ENCODE results near the gene APBB2.
"Not testable (repeated sequence)": the region's sequence is repeated elsewhere in the genome, so short reads cannot be mapped to it uniquely, and the experiment has no call there.

Gene APBB2

DNA sequence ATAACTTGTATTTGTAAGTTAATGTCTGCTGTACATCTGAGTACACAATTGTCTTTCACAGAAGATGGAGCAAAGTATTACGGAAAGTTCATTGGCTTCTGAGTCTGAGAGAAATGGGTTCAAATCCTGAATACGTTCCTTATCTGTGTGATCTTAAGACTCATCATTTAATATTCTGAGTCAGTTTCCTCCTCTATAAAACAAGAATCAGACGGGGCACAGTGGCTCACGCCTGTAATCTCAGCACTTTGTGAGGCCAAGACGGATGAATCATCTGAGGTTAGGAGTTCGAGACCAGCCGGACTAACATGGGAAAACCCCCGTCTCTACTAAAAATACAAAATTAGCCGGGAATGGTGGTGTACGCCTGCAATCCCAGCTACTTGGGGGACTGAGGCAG lies 57.8 kb downstream of the APBB2 start:
- no peak for DNase-seq (ENCODE audit: low spot score)

DNA sequence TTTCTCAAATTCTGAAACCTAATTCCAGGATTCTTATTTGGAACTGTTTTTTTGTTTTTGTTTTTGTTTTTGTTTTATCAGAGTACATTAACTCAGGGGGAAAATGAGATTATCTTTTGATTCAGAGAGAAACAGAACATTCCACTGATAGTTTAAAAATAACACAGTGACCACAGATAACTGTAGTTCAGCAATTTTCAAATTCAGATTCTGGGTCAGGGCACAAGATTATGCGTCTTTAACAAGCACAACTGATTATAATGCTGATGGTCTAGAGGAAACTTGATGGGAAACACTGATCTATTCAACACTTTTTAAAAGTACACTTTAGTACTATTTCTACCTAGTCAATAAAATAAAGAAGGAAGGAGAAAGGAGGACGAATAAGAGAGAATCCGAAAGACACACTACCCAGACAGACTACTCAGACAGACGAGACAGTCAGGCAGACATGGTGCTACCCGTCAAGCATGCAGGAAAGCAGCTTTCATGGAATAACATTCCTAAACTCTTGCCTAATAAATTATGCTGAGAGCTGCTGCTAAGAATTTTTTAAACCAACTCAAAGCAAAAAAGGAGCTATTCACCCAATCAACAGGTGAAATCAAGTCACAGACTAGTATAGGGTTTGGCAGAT lies 59.0 kb downstream of the APBB2 start:
- no peak for DNase-seq (ENCODE audit: low spot score)

DNA sequence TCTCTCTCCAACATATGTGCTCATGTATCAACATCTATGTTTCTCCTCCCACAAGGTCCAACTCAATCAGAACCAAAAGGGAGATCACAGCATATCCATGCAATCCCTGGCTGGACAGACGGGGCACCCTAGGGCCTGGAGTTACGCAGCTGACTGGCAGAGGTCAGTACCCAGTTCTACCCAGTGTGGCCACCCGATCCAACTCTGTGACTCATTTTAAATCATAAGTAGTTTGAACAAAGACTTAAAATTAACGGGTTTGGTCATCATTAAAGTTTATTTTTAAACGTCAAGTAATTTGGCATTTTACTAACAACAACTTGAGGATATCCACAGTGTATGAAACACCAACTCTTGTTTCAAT lies 59.5 kb downstream of the APBB2 start:
- DNase-seq (ENCODE audit: low spot score): no peak

DNA sequence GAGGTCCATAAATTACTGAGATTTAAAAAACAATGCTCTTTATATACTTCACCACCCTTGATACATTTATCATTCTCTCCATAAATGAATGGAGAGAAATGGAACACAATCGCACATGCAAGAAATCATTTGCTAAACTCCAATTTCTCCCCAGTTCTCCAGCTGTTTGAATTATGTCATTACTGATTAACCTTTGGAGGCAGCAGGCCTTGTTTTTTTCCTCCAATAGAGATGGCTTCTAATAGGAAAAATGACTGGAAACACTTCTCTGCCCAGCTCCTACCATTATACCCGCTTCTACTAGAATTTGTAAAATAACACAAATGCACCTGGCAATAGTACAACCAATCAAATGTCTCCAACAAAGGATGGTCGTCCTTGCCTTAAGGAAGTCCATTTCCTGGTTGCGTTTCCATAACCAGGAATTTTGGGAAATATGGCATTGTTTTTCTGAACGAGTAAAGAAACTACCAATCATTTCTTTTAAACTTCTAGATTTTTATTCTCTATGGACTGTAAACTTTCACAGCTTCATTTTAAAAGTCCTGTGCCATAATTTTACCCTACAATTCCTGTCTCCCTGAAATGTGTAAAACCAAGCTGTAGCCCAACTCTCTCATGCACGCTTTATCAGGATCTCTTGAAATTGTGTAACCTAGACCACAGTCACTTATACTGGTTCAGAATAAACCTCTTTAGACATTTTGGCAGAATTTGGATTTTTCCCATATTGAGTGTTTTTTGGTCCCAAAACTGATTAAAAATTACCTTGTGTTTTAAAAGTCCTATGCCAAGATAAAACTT lies 60.1 kb downstream of the APBB2 start:
- DNase-seq (ENCODE audit: low spot score): no peak

DNA sequence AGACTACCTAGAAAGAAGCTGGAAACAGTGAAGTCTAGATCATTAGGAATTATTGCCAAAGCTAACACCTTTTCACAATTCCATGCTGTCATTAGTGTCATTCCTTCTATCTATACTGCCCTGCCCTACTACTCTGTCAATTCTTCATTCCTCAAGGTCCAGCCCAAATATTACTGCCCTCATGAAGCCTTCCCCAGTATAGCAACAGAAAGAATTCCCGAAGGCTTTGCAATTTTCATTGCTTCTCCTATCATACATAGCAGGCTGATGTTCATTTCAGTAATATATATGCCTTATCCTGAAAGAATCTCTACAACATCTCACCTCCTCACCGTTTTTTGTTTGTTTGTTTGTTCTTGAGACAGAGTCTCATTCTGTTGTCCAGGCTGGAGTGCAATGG lies 63.9 kb downstream of the APBB2 start:
- DNase-seq (ENCODE audit: low spot score): no peak

DNA sequence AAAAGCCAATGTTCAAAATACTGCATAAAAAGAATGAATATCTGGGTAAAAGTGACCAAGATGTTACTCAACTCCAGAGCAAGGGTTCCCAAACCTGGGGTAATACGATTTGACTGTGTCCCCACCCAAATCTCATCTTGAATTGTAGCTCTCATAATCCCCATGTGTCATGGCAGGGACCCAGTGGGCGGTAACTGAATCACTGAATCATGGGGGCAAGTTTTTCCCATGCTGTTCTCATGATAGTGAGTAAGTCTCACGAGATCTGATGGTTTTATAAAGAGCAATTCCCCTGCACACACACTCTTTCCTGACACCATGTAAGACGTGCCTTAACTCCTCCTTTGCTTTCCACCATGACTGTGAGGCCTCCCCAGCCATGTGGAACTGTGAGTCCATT lies 64.8 kb downstream of the APBB2 start:
- DNase-seq (ENCODE audit: low spot score): not testable (repeated sequence)

DNA sequence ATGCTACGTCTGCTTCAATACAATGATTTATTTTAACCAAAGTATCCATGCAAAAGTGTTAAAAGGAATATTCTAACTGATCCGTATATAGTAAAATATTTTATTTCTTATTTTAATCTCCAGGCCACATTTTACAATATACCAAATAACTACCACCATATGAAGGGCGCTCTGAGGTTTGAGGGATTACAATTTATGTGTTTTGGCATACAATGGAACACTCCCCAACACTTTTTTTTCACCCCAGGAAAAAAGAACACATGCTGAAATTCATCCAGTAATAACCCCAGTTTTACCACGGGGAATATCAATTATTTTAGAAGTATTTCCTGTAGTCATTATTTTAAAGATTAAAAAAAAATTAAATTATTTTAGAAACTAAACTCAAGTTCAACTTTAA lies 65.4 kb downstream of the APBB2 start:
- DNase-seq (ENCODE audit: low spot score): no peak

DNA sequence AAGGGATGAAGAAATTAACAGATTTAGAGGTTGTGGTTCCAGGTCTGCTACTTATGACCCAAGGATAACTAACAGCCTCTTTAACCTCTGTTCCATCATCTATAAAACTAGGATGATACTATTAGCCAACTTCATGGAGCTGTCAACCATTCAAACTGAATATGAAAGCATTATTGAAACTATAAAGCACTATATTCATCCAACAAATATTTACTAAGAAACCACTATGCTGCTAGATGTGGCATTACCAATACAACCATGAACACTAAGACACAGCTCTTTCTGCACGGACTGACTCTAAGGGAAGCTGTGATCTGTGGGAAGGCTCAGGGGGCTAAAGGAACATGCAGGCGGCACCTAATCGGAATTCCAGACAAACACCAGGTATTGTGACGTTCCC lies 66.0 kb downstream of the APBB2 start:
- DNase-seq (ENCODE audit: low spot score): no peak

DNA sequence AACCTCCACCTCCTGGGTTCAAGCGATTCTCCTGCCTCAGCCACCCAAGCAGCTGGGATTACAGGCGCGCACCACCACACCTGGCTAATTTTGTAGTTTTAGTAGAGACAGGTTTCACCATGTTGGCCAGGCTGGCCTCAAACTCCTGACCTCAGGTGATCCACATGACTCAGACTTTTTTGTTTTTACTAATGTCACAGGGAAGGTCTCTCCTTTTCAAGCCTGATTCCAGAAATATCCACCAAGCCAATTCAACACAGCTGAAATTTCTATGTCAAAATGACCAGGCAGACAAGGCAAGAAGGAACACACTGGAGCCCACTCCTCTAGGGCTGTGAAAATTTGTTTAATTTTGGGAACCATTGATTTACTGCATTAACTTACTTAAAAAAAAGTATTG lies 66.8 kb downstream of the APBB2 start:
- DNase-seq (ENCODE audit: low spot score): not testable (repeated sequence)

DNA sequence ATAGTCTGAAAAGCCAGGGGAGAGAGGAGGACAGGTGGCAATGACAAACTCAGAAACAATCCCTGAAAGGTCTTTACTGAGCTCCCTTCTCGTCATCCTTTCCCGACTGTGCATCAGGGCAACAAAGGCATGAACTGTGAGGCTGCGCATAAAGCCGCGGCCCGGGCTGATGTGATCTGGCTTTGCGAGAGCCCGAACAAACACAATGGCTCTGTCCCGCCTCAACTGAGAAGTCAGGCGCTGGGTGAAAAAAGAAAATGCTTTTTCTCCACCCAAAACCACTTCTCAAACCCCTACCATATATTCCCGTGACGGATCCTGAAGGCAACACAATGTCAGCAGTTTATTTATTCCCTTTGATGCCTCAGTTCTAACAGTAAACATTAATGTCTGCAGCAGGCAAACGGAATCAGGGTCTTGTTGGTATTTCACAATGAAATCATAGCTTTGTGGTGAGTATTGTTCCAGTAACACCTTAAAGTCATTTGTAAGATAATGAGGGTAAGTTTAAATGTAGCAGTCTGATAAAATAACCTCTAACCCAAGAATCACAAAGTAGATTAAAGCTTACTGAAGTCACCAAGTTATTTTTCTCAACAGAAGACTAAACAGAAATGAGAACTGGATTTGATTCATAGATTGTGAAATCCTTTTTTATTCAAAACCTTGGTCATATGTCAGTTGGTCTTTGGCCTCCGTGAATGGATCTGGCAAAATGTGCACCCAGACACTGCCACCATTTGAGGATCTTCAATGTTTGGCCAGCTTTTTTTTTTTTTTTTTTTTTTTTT lies 67.4 kb downstream of the APBB2 start:
- no peak for DNase-seq (ENCODE audit: low spot score)

DNA sequence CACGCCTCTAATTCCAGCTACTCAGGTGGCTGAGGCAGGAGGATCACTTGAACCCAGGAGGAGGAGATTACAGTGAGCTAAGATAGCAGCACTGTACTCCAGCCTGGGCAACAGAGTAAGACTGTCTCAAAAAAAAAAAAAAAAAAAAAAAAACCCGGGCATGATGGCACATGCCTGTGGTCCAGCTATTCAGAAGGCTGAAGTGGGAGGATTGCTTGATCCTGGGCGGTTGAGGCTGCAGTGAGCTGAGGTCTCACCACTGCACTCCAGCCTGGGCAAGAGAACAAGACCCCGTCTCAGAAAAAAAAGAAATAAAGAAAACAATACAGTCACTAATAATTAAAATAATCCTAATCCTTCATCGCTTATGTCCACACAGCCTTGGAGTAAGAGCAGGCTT lies 68.1 kb downstream of the APBB2 start:
- no peak for DNase-seq (ENCODE audit: low spot score)

DNA sequence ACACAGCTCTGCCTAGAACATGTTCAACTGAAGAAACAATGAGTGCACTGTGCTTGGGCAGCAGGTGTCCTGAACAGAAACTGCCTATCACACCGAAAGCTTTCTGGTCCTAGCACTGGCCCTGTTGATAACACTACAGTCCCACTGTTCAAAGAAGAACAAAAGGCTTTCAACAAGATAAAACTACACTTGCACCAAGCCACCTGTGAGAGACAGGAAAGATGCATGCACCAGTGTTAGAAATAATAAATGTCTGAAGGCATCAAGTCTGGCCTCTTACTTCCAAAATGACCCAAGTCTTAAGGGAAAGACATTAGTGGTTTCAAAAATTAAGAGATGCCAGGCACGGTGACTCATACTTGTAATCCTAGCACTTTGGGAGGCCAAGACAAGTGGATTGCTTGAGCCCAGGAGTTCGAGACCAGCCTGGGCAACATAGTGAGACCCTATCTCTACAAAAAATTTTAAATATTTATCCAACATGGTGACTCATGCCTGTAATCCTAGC lies 68.7 kb downstream of the APBB2 start:
- DNase-seq (ENCODE audit: low spot score): no peak

DNA sequence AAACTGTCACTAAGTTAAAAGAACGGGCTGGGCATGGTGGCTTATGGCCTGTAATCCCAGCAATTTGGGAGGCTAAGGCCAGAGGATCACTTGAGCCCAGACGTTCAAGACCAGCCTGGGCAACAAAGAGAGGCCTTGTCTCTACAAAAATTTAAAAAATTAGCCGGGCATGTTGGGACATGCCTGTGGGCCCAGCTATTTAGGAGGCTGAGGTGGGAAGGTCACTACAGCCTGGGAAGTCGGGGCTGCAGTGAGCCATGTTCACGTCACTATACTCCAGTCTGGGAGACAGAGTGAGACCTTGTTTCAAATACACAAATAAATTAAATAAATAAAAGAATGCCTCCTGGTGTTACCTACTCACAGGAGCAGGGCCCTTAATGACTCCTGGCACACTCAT lies 69.5 kb downstream of the APBB2 start:
- DNase-seq (ENCODE audit: low spot score): no peak

DNA sequence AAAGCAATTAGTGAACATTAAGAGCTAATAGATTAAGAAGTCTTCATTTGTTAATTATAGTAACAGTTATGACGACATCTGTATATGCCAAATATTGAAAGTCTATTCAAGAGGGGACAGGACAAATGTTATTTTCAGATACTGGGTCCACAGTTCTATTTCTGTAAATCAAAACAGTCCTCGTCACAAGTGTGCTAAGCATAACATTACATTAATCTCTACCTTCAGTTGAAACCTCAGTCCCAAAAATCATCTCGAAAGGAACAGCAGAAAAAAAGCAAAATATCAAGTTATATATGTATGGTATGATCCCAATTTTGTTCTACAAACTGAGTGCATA lies 70.3 kb downstream of the APBB2 start:
- DNase-seq (ENCODE audit: low spot score): no peak

DNA sequence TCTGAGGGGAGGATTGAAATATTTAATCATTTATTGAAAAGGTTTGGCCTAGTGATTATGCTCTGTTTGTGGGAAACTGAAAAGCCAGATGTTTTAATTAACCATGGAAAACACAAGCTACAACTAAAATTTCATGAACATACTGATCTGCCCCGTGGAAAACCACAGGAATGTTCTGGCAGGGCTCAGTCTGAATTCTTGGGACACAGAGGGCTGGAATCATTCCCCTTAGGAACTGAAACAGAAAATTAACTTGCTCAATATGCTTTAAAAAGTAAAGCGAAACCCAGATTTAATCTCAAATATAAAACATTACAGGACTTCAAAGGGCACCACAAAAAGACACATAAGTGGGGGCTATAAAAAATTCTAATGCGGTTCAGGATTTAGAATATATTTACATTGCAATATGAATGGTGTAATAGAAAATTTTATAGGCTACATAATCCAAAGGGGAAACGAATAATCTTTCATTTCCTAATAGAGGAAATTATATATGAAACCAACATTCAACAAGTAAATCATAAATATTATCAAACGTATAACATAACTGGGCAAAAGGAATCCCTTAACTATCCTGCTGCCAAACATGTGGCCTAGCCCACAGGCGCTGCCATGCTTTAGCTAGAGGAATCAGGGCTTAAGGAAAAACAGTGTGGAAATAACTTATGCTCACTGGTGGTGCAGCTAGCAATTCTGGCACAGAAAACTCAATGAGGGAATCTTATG lies 70.9 kb downstream of the APBB2 start:
- no peak for DNase-seq (ENCODE audit: low spot score)

DNA sequence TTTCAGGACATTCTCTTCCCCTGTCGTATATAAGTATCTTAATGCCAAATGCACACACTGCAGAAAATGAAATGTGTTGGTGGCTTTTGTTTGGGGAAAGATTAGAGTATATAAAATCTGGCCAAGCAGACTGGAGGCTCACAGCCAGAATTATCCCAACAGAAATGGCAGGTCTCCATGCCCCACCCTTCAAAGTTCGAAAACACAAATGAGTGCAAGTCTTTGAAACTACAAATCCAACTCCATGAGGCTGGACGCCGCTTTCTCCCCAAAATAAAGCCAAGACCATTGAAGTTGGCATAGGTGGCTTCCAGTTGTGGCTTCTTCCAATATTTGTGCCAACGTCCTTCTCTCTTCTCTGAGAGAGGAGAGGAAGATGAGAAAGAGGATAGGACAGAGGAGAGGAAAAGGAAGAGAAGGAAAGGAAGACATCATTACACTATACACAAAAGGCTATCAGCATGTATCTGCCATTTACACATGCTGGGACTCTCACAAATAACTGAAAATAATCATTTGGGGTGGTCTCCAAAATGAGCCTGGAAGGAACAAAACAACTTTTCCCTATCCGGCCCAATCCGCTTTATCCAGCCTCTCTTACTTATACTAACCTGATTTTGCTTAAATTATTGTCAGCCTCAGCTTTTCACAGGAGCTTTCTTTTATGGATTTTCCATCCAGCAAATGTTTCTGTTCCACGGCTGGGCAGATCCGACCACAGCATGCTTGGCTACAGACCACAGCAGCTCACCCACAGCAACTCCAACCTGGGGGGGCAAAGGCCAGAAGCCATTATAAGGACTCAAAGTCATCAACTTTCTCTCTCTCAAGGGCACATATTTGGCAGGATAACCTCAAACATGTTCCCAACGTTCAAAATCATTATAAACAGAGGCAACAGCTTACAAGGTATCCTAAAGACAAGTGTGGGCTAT lies 71.7 kb downstream of the APBB2 start:
- DNase-seq (ENCODE audit: low spot score): no peak

DNA sequence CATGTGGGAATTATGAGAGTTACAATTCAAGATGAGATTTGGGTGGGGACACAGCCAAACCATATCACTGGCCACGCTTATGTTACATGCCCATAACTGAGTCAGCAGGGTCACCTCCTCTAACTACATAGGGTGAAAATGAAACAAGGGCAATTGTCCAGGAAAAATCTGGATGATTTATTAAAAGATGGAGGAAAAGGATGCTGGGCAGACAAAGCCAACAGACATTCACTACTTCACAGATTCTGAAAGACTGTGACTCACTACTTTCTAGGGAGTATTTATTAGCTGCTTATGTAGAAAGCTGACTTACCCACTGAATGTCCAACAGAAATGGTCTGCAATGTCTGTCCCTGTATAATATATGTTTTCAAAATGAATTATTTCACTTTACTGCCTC lies 72.4 kb downstream of the APBB2 start:
- DNase-seq (ENCODE audit: low spot score): no peak

DNA sequence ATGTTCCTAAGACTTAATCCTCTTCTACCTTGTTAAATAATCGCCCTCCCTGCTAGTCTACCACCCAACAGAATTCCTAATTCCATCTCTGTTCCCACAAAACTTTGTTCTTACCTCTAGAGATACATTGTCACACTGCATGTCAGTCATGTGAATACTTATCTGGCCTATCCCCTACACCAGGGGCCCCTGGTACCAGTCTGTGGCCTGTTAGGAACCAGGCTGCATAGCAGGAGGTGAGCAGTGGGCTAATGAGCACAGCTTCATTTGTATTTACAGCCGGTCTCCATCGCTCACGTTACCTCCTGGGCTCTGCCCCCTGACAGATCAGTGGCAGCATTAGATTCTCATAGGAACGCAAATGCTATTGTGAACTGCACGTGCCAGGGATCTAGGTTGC lies 73.9 kb downstream of the APBB2 start:
- no peak for DNase-seq (ENCODE audit: low spot score)

DNA sequence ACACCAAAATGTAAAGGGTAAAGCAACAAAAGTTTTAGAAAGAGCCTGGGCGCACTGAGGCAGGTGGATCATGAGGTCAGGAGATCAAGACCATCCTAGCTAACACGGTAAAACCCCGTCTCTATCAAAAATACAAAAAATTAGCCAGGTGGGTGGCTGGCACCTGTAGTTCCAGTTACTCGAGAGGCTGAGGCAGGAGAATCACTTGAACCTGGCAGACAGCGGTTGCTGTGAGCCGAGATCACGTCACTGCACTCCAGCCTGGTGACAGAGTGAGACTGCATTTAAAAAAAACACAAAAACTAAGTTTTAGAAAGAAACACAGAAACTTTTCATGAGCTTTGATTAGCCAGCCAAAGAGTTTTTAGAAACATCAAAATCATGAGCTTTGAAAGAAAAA lies 76.5 kb downstream of the APBB2 start:
- no peak for DNase-seq (ENCODE audit: low spot score)

DNA sequence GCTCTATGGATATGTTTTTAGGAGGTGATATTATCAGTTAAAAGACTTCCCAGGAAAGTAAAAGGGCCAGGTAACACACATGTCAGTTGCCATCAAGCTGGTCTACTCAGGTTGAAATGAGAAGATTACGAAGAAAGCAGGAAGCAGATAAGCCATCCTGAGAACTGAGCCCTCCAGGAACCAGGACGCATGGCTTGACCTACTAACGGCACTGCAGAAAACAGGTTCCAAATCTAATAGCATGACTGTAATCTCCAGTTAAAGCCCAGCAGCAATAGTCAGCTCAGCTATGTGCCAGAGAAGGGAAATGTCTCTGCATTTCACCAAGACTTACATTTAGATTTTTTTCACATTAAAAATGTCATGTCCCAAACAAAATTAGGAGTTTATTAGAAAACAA lies 77.9 kb downstream of the APBB2 start:
- no peak for DNase-seq (ENCODE audit: low spot score)

DNA sequence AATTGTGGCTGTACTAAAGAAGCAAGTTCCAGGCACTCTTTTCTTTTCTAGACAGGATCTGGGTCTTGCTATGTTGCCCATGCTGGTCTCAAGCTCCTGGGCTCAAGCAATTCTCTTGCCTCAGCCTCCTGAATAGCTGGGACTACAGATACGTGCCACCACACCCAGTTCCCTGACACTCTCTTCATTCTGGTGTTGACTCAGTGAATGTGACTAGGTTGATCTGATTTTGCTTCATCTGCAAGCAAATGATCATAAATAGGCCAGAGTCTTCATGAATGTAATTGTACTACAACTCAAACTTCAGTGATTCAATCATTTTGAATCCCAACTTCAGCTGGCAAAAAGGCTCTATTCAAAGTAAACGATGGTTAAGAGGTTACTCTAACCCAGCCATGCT lies 78.5 kb downstream of the APBB2 start:
- no peak for DNase-seq (ENCODE audit: low spot score)

Data from HuH-7.5 (cell line).